HG02623 (cell line): Measurements from ENCODE around the gene FRAT2.
"Not testable (repeated sequence)": the region's sequence is repeated elsewhere in the genome, so short reads cannot be mapped to it uniquely, and the experiment has no call there.

Source experiments
- ATAC-seq: cut with Tn5 transposase; IDR thresholded peaks from one replicate; pipeline ENCODE4 v1.9.1; 2021; ENCODE audit warnings: moderate library complexity; ENCODE audit not compliant: unreplicated experiment

The FRAT2 gene

DNA sequence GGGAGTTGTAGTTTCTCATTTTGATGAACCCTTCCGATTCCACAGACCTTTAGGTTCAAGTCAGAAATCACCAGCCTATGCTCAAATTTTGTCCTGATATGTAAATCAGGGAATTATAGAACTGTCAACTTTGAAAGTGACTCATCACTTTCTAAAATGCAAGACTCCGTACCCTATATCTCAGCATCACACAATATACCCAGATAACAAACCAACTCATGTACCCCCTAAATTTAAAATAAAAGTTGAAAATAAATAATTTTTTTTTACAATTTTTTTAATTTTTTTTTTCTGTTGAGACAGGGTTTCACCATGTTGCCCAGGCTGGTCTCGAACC is 41.7 kb downstream of the FRAT2 start:
- ATAC-seq = no peak

DNA sequence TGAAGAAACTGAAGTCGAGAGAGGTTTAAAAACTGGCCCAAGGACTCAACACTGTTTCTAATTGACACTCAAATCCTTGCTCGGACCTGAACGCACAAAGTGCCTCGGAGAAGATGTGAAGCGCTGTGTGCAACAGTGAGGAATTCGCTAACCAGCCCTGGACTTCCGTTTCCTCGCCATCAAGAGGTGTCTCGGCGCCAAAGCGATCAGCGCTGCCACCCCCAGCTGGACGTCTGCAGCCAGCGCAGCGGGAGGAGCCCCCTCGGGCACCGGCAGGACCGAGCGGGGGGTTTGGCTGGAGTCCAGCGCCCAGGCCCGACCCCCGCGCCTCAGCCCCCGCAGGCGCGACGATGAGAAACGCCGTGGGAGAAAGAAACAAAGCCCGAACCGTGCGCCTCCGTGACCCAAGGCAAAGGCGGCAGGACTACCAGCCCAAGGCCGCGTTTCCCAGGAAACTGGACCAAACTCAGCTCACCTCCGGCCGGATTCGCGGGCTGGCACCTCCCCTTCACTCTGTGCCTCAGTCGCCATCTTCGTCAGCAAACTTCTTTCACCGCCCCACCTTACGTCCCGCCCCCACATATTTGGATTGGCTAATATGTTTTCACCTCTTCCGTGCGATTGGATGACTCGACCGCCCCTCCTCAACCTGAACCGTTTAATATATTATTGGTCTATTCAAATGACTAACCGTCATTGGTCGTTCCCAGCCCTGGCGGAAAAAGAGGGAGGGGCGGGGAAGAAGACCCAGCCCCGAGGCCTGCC is 42.2 kb downstream of the FRAT2 start, which contains the start of gene ARHGAP19:
Gene ARHGAP19, minus strand, starts transcription at position 541 of the 765 bp plus-strand sequence. Its CDS starts 10 bp downstream, at position 531.
- peak; percentile 95 for ATAC-seq

DNA sequence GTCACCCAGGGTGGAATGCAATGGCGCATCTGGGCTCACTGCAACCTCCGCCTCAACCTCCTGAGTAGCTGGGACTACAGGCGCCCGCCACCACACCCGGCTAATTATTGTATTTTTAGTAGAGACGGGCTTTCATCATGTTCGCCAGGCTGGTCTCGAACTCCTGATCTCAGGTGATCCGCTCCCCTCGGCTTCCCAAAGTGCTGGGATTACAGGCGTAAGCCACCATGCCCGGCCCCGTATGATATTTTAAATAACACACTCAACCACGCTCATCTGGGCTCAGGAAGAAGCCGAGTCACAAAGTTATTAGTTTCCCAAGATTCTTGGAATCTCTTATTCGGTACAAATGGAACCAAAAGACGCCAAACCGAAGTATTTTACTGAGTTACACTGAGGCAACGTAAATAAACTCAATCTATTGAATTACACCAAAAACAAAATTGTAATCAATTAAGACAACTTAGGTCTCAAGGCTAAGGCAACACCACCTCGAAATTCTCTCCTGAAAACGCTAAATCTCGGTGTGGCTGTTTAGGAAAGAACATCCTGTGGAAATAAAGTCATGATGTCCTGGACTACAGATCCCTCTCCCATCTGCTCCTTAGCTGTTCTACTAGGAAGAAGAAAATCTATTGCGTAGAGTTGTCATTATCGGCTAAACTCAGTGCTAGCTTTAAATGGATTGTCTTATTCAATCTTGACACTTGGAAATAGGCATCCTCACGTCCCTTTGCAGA is 43.0 kb downstream of the FRAT2 start:
- ATAC-seq = no peak

DNA sequence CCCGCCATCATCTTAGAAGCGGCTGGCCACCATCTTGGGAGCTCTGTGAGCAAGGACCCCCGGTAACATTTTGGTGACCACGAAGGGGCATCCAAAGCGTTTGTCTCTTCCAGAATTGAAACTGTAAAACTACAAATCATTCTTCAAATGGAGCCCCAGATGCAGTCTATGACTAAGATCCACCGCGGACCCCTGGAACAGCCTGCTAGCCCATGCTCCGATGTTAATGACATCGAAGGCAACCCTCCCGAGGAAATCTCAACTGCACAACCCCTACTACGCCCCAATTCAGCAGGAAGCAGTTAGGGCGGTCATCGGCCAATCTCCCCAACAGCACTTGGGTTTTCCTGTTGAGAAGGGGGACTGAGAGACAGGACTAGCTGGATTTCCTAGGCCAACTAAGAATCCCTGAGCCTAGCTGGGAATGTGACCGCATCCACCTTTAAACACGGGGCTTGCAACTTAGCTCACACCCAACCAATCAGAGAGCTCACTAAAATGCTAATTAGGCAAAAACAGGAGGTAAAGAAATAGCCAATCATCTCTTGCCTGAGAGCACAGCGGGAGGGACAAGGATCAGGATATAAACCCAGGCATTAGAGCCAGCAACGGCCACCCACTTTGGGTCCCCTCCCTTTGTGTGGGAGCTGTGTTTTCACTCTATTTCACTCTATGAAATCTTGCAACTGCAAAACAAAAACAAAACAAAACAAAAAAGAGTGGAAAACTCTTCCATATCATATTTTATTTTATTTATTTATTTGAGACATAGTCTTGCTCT is 43.8 kb downstream of the FRAT2 start:
- not testable (repeated sequence) for ATAC-seq

DNA sequence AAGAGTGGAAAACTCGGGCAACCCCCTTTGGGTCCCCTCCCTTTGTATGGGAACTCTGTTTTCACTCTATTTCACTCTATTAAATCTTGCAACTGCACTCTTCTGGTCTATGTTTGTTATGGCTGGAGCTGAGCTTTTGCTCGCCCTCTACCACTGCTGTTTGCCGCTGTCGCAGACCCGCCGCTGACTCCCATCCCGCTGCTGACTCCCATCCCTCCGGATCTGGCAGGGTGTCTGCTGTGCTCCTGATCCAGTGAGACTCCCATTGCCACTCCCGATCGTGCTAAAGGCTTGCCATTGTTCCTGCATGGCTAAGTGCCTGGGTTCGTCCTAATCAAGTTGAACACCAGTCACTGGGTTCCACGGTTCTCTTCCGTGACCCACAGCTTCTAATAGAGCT is 44.5 kb downstream of the FRAT2 start:
- not testable (repeated sequence) for ATAC-seq
